DND-41 (cell line): ENCODE measurements around the gene ADARB2.
A peak's percentile ranks its signal among the peaks of the same experiment; 100 is the strongest.

ENCODE experiments used
- ATAC-seq: fragments of 200-7000 bp; cut with Tn5 transposase; 3 replicates; pipeline ENCODE4 v1.9.1; 2021; ENCODE audit warnings: low read depth; ENCODE audit not compliant: insufficient read depth
- DNase-seq: peaks from one replicate; pipeline ENCODE4 v3.0.0-alpha.2; 2020
- H2AFZ ChIP-seq: 2 replicates; pipeline ENCODE4 v1.6.0; 2012; ENCODE audit warnings: low read depth, low read length
- H3K27ac ChIP-seq: 2 replicates; pipeline ENCODE4 v1.5.1; 2012; ENCODE audit warnings: low read length, inconsistent platforms
- H3K27me3 ChIP-seq: fragments of 200-600 bp; sonication (generic); 2 replicates; pipeline ENCODE4 v1.6.0; 2012; ENCODE audit warnings: low read length, mild to moderate bottlenecking, inconsistent platforms; ENCODE audit not compliant: insufficient read depth, poor library complexity
- H3K36me3 ChIP-seq: 2 replicates; pipeline ENCODE4 v1.5.1; 2012; ENCODE audit warnings: low read length, inconsistent platforms; ENCODE audit not compliant: insufficient read depth
- H3K4me1 ChIP-seq: 2 replicates; pipeline ENCODE4 v1.5.1; 2012; ENCODE audit warnings: mild to moderate bottlenecking, low read length; ENCODE audit not compliant: insufficient read depth
- H3K4me2 ChIP-seq: 2 replicates; pipeline ENCODE4 v1.6.0; 2012; ENCODE audit warnings: mild to moderate bottlenecking, moderate library complexity, low read length, inconsistent platforms; ENCODE audit not compliant: insufficient read depth
- H3K4me3 ChIP-seq, 2 experiments: fragments of 200-600 bp in 1 of 2; shearing (Covaris generic) in 1 of 2; 2 replicates each; pipeline ENCODE4 v1.5.1; 2012 to 2016; ENCODE audit warnings: inconsistent platforms in 2 of 2, low read length in 2 of 2, mild to moderate bottlenecking in 2 of 2, low read depth in 1 of 2, moderate library complexity in 1 of 2
- H3K79me2 ChIP-seq: 2 replicates; pipeline ENCODE4 v1.6.0; 2012; ENCODE audit warnings: low read length, inconsistent platforms; ENCODE audit not compliant: insufficient read depth
- H3K9ac ChIP-seq: 2 replicates; pipeline ENCODE4 v1.6.0; 2012; ENCODE audit warnings: low read depth, mild to moderate bottlenecking, inconsistent platforms, low read length, moderate library complexity
- H3K9me3 ChIP-seq: 2 replicates; pipeline ENCODE4 v1.5.1; 2012; ENCODE audit warnings: low read length, moderate library complexity, mild to moderate bottlenecking, inconsistent platforms; ENCODE audit not compliant: insufficient read depth, severe bottlenecking
- H4K20me1 ChIP-seq: 2 replicates; pipeline ENCODE4 v1.6.0; 2012; ENCODE audit warnings: low read length; ENCODE audit not compliant: insufficient read depth
- EZH2 ChIP-seq: IDR thresholded peaks from 3 replicates; pipeline ENCODE4 v1.6.1; 2012; ENCODE audit warnings: borderline replicate concordance, low read depth, mild to moderate bottlenecking, moderate library complexity, low read length, inconsistent platforms; ENCODE audit not compliant: severe bottlenecking
- TF ChIP-seq, protein P1 (sequence below): IDR thresholded peaks from 2 replicates; pipeline ENCODE4 v1.5.1; 2012; ENCODE audit warnings: borderline replicate concordance, low read length, moderate library complexity, mild to moderate bottlenecking; ENCODE audit not compliant: poor library complexity, severe bottlenecking; ENCODE audit errors: extremely low read depth

Gene ADARB2

DNA sequence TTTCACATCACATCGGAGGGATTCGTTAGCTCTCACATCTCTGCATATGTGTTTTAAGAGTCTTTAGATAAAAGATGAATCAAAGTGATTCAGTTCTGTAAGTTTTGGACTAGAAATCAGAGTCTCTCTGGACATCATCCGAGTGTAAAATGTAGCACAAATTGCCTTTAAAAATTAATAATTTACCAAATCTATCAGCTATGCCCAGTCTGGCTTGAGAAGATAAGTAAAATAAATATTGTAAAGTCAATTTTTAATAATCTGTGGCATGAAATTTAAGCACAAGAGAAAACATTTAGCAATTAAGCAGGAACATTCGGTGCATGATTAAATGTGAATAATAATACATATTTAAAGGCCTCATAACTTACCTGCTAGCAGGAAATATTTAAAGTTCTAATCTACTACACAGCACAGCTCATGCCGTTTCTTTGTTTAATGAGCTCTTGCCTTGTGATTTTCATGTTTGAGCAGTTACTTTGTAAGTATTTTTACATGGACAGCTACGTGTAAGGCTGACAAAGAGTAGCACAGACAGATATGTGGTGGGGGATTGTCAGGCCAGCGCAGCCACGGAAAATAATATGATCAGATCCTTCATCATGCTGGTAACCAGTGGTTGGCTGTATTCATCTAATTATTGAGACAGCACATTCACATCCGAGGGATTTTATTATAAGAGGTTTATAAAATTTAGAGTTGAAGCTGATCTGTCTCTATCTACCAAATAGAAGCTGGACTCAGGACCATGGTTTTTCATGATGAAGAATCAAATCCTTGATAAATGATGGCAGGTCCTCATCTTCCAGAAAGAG lies 317.3 kb downstream of the ADARB2 start:
- Histone ChIP-seq H3K27ac (peak overlapping the region; percentile 75), H3K4me1 (peaks cover 46% of the 10 kb centered on the region), H3K9ac (peak overlapping the region; percentile 53), H3K79me2 (no peaks in the 10 kb centered on the region), H3K27me3 (no peaks in the 10 kb centered on the region), H3K9me3 (no peaks in the 10 kb centered on the region), H3K36me3 (no peaks in the 10 kb centered on the region), H3K4me2 (peak overlapping the region; percentile 67), H2AFZ (peak overlapping the region; percentile 73; the same call in 1 of the 2 replicates), H4K20me1 (no peaks in the 10 kb centered on the region), H3K4me3 (peak overlapping the region in 1 of 2 experiments; percentile 54; a peak in 2 of 4 replicates)
- DNase-seq (peak; percentile 6), ATAC-seq (no peak)
- TF ChIP-seq EZH2 = no peak
- TF ChIP-seq, protein P1, sequence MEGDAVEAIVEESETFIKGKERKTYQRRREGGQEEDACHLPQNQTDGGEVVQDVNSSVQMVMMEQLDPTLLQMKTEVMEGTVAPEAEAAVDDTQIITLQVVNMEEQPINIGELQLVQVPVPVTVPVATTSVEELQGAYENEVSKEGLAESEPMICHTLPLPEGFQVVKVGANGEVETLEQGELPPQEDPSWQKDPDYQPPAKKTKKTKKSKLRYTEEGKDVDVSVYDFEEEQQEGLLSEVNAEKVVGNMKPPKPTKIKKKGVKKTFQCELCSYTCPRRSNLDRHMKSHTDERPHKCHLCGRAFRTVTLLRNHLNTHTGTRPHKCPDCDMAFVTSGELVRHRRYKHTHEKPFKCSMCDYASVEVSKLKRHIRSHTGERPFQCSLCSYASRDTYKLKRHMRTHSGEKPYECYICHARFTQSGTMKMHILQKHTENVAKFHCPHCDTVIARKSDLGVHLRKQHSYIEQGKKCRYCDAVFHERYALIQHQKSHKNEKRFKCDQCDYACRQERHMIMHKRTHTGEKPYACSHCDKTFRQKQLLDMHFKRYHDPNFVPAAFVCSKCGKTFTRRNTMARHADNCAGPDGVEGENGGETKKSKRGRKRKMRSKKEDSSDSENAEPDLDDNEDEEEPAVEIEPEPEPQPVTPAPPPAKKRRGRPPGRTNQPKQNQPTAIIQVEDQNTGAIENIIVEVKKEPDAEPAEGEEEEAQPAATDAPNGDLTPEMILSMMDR = no peak

DNA sequence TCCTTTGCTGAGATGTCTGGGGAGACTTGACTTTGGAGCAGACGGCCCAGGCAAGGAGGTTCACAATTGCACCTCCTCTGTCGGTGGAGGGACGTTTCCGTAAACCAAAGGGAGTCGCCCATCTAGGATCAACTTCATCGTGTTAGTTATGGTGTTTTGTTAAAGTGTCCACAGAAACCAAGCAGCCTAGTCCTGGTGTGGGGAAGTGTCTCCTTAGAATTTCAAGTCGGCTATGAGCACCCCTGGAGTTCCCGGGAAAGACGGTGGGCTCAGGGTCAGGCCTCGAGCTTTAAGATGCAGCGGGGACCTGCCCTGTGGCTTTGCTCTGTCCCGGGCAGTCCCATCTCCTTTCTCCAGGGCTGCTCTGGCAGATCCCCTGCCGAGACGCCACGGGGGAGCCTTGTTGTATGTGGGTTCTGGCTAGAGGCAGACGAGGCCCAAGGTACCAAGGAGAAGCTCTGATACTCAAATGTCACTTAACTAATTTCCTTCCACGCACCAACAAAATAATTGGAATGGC lies 319.2 kb downstream of the ADARB2 start:
- Histone ChIP-seq H3K4me1 (peaks cover 32% of the 10 kb centered on the region), H3K9me3 (no peaks in the 10 kb centered on the region), H3K36me3 (no peaks in the 10 kb centered on the region), H3K9ac (no peak overlapping the region), H3K79me2 (no peaks in the 10 kb centered on the region), H3K27me3 (no peaks in the 10 kb centered on the region), H3K27ac (no peak overlapping the region), H2AFZ (no peak overlapping the region), H4K20me1 (no peaks in the 10 kb centered on the region), H3K4me3 (no peak overlapping the region), H3K4me2 (no peak overlapping the region)
- DNase-seq (no peak), ATAC-seq (no peak)
- TF ChIP-seq, protein P1 = no peak
- TF ChIP-seq EZH2 = no peak

DNA sequence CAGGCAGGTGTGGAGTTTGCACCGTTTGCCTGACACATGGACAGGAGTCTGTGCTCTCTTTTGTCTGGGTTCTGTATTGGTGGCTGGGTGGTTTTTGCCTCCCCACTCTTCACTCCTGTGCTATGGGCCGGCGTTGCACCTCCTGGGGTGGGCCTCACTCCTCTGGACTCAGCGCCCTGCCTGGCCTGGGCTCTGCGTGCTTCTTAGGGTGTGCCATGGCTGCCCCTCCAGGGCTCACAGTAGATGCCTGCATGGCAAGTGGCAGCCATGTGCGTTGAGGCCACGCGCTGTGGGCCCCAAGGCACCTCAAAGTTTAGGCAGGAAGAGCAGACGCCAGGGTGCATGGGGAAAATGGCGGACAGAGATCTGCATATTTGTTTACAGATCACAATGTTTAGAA lies 319.8 kb downstream of the ADARB2 start:
- Histone ChIP-seq H4K20me1 (no peaks in the 10 kb centered on the region), H3K27ac (no peak overlapping the region), H3K4me2 (no peak overlapping the region), H3K27me3 (no peaks in the 10 kb centered on the region), H3K9me3 (no peaks in the 10 kb centered on the region), H3K4me1 (peaks cover 37% of the 10 kb centered on the region), H3K9ac (no peak overlapping the region), H3K36me3 (no peaks in the 10 kb centered on the region), H3K4me3 (no peak overlapping the region), H2AFZ (no peak overlapping the region), H3K79me2 (no peaks in the 10 kb centered on the region)
- TF ChIP-seq, protein P1 = no peak
- TF ChIP-seq EZH2 = no peak
- ATAC-seq (no peak), DNase-seq (no peak)
